Stimulated activated CD4-positive, alpha-beta T cell treated with anti-CD3 and anti-CD28 coated beads, Interleukin-15, amount 100 ng/mL, for 24 hours (primary cell): Measurements from ENCODE around the gene ZNF521.

Experiments
- DNase-seq: peaks from one replicate; pipeline ENCODE4 v3.0.0-alpha.2; 2020

The ZNF521 gene

DNA sequence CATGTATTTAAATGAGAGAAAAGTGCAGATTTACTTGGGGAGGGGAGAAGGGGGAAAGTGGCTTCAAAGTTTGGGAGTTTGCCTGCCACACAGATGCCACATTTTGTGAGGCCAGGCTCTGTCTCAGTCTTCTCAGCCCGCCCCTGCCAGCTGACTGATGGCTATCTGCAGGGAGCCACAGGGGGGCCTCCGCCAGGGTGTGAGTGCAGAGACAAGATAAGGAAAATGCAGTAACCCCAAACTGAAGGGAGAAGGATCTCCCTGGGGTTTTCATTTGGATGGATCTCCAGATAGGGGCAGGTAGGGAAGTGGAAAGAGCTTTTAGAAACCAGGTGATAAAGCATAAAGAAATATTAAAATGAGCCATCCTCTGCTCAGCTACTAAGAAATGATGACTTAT, 128.8 kb downstream of the ZNF521 start:
- no peak for DNase-seq

DNA sequence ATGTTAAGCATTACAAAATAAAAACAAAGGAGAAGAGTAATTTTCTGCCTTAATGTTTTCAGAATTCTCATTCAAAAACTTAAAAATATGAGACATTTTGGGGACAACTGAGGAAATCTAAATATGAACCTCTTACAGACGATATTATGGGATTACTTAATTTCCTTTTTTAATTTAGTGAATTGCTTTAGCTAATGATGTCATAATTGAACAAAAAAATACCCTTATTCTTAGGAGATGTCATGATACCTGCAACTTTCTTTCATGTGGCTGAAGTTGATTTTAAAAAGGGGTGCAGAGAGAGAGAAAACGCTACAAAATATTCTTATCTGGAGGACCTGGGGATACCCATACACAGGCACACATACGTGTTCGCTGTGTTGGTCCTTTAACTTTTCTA, 129.3 kb downstream of the ZNF521 start:
- no peak for DNase-seq

DNA sequence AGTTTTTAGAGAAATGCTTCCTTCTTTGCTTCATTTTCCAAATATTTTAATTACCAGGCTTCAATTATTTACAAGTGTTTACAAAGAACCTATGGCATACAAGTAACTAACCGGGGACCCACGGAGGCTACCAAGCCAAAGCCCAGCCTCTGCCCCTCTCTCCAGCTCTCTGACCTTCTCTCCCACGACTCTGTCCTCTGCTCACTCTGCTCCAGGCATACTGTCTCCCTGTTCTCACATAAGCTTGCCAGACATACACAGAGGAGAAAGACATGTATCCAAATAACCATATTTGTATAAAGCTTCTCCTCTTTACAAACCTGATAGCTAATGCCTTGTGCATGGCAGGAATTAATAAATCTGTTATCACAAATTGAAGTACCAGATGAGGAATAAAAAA, 141.3 kb downstream of the ZNF521 start:
- DNase-seq, result no peak

DNA sequence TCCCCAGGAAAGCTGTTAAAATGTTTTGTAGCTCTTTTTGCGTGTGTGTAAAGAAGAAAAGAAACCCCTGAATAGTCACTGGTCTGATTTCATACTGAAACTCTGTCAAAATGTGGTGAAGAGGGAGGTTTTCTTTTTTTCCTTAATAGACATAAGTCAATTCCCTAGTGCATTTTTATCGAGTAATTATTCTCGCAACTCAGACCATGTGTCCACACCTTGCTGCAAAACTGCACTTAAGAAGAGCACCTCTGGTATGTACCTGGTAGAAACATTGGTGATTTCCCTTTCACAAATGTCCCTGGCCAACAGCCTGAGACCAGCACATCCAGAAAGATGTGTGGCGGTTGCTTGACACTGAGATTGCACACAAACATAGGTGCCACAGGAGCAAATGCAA, 159.9 kb downstream of the ZNF521 start:
- DNase-seq, result no peak

DNA sequence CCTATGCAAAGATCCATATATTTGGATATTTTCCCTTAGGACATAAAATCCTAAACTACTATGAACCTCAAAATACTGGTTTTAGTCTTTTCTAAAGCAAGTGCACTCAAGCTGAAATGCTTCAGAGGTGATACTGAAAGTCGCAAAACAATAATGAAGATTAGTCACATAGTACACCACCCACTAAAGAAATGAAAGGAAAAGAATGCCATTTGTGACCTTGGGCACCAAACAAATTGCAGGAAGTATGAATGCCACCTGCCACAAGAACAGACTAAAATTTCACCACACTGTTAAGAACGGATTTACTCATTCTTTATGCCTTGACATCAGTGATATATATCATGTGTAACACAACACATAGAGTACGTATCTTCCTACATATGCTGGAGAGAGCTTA, 161.5 kb downstream of the ZNF521 start:
- DNase-seq, result no peak

DNA sequence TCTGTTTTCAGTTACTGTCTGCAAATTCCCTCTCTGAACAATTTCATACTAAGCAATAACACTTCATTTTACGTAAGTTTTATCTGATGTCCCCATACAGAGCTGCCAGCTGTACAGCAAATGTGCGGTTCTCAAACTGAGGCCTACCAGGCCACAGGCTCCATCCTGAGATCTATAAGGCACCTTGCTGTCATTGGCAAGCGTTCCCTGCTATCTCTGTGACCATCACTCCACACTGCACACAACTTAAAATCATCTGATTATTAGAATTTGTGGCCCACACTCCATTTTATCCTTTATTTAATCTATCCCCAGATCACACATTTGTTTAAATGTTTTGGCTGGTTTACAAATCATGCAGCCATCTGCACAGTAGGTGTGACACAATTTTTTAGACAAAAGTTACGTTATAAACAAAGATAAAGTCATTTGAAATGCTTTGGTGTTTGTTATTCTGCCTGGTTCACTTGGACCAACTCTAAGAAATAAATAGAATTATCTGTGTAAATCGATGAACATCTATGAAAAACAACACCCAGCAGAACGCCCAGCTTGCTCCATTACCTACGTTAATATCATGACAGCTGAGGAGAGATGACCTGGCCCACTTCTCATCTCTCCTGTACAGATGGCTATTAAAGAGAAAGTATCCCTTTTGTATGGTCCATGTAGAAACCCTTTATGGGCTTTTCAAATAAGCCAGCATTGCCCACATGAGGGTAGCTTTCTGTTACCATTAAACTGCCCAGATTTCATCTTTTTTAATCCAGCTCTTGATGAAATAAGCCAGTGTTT, 162.4 kb downstream of the ZNF521 start:
- no peak for DNase-seq

DNA sequence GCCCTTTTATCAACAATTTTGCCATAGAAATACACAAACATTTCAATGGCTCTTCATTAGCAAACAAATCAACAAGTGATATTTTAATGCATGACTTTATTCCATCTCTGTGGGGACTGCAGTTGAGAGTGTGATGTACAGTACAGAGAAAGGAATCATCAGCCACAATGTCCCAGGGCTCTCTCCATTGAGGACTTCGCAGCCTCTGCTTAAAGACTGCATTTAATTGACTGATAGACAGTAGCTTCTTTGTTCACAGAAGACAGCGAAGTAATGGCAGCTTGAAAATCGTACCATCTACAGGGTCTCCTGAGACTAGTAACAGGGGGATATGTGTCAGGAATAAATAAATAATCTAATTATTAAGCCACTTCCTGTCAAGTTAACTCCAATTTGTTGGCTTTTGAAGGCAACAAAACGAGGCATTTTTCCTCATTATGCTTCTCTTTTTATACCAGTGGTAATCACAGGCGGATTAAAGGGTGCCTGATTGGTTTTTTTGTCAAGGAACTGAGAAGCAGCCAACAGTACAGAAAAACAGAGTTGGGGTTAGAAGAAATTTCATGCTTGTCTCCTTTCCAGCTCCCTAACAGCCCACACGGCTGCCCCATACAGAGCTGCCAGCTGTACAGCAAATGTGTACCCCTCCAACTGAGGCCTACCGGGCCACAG, 164.3 kb downstream of the ZNF521 start:
- no peak for DNase-seq

DNA sequence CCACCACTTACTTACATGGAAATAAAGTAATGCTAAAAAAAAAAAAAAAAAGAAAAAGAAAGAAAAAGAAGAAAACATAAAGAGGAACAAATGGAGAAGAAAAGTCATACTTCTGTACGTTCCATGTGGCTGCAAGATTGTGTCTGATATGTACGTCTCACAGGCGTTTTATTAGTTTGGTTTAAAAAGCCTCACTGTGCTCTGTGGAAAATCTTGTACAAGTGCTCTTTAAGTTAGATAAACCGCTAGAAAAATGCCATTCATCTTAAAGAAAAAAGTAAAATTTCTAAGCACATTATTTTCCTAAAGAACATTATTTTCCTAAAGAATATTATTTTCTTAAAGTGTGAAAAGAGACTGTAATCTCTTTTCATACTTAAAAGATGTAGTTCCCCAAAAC, 165.1 kb downstream of the ZNF521 start:
- DNase-seq, result no peak

DNA sequence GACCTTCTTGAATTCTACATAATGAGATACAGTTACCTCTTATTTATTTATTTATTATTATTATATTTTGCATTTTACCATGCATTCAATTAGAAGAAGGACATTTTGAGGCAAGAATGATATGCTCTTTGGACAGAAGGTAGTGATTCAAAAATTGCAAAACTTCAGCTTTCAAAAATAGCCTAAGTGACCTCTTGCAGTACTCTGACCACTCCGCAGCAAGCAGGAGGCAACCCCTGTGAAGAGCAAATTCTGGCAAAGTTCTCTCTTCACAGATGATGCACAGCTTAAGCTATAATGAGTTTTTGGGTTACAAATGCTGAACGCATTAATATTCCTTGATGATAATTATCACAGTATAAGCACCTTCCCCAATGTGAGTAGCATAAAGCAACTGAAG, 170.0 kb downstream of the ZNF521 start:
- no peak for DNase-seq

DNA sequence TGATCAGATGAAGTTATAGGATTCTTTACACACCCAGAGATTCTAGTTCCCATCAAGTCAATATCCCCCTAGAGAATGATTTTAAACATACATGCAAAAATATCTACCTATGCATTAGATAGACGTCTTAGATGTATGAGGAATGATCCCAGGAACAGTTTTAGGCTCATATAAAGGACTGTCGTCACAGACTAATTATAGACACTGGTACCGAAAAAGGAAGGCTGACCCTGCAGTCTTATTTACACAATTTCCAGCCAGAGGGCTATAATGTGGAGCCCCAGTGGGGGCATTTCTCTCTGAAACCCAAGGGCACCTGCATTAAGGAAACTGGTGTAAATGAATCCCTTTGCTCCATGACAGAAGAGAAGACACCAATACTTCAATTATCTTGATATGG, 170.4 kb downstream of the ZNF521 start:
- no peak for DNase-seq

DNA sequence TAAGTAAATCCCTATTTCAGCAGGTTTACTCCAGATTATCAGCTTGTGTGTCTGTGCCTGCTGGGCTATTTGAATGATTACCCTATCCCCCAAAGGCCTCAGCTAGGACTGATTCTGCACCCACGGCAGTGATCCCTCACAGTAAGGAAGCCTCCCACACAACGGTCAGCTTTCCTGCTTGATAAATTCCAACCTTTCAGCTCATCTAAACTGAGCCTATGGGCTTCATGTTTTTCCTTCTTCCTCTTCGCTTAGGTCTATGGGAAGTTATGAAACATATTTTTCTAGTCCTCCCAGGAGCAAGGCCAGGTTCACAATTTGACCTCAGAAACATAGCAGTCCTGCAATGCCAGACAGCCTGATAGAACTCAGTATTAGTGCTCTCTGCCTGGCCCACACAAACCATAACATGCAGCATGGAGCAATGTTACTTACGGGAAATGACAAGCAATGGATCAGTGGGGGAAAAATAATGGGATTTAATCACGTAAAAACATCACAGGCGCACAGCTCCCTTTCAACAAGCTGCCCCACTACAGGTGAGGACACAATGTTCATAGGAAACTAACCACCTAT, 170.9 kb downstream of the ZNF521 start:
- no peak for DNase-seq

DNA sequence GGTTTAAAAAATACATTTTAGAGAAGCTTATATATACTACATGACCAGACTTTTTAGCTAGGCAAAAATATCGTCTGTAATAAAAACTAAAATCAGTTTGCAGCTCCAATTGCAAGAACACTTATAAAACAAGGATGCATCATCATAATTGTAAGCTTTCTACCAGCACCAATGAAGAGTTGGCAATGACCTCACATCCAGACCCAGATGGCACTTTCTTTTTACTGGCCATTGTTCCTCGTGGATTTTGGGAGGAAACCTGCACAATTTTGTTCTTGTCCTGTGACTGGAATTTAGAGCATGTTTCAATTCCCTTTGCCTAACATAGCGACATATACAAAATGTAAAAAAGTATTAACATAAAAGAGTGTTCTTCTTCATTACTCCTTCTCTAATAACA, 174.3 kb downstream of the ZNF521 start:
- DNase-seq, result no peak

DNA sequence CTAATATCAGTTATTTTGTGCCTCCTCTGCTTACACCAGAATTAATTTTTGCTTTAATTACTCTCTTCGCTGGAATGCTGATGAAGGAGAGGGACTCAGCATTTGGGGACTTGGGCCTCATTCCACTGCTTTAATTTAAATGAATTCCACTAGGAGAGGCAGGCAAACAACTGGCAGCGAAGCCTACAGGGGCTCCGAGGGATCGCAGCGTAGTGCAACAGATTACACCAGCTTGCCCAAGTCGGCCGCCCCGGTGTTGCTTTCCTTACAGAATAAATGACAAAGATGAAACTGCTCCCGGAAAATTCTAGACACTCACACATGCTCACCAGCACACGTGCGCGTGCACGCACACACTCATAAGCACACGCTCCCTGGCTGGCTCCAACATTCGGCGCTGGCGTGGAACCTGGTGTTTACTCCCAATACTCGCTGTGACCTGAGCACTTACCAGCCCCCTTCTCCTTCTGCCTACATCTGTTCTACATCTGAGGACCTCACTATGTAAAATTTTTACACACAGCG, 175.4 kb downstream of the ZNF521 start:
- no peak for DNase-seq

DNA sequence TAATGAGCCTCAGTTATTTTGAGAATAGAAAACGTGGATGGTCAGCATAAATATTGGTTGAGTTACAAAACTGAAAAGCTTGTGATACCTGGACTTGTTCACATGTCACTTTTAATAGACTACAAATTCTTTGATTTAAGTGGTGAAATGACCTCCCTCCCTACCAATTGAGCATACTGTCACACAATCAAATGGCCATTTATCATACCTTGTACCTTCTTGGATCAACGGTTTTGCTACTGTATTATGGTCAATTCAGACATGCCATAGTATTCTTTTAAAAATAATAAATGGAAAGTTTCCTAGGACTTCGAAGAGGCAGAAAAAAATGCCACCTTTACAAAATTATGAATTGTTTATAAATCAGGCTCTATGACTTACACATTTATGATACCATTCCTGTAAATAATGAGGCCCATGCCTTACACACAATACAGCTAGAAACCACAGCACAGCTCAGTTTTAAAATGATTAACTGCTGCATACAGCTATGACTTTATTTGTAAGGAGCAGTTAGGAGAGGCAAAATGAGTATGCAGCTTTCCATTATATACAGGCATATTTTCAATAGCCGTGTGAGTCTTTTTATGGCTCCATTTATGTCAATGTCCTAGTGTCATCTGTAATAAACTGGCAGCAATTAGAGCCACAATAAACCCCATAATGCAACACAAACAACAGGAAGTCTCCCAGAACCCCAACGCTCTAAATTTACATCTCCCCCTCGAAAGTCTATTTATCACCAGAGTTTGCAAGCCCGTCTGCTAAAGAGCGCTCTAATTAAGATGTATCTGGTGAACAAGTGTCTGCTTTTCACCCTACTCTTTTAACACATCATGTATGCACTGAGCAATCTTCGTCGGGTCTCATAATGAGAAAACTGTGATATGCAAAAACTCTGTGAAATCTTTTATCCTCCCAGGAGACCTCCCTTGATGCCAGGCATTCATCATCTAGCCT, 176.1 kb downstream of the ZNF521 start:
- DNase-seq, result no peak

DNA sequence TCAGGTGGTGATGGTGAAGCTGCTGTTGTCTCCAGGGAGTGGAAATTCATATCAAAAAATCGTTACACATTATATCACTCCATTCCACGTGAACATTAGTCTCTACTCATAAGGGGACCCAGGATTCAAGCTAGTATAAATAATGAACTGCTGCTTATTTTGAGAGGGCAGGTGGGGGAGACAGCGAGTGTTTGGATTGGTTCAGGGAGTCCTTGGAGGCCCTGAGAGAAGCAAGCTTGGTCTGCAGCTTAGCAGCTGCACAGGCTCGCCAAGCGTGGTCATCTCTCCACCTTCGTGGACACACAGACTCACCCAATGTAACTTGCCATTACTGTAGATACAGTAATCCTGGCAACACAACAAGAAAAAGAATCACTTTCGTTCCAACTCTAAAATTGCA, 177.6 kb downstream of the ZNF521 start:
- no peak for DNase-seq

DNA sequence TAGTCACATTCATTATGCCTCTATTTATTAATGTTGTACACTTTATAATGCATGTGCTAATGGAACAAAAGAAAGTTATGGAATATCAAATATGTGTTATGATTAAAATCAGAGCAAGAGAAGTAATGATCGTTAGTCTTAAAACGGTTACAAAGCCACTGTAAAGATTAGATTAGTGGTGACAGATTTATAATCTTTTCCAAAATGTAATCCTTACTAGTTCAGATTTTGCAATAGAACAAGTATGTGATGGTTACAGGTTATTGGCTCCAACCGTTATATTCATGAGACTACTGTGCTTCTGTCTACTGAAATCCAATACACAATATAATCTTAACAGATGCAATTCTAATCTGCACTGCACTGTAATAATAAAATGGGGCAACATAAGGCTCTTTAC, 180.6 kb downstream of the ZNF521 start:
- DNase-seq, result no peak

DNA sequence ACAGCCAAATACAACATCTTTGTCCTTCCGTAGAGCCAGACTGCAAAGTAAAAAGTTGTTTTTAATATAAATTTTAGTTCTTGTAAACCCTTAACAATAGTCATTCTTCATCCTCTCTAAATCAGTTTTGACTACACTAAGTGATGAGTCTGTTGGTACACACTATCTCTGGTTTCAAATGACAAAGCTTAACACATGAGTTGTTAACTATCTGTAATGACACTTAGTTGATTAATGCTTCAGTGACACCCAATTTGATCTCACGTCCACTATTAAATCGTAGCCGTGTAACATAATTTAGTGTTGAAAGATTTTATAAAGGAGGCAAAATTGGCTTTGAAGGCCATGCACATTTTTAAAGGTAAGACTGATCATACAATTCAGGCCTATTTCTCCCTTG, 181.6 kb downstream of the ZNF521 start:
- DNase-seq, result no peak

DNA sequence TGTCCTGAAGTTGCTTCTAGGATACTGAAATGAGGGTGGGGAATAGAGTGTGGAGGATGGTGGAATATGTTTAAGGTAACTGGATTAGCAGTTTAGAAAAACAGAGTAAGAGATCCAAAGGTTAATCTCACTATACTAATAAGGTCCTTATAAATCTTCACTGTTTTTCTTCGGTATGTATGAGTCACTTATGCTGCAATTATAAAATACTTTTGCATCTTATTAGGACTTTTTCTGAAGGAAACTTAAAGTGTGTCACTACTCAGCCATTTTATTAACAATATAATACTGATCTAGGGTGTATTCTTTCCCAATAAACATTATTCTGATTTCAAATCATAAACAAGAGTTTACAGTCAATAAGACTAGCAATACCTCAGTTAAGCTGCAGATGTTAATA, 182.3 kb downstream of the ZNF521 start:
- no peak for DNase-seq

DNA sequence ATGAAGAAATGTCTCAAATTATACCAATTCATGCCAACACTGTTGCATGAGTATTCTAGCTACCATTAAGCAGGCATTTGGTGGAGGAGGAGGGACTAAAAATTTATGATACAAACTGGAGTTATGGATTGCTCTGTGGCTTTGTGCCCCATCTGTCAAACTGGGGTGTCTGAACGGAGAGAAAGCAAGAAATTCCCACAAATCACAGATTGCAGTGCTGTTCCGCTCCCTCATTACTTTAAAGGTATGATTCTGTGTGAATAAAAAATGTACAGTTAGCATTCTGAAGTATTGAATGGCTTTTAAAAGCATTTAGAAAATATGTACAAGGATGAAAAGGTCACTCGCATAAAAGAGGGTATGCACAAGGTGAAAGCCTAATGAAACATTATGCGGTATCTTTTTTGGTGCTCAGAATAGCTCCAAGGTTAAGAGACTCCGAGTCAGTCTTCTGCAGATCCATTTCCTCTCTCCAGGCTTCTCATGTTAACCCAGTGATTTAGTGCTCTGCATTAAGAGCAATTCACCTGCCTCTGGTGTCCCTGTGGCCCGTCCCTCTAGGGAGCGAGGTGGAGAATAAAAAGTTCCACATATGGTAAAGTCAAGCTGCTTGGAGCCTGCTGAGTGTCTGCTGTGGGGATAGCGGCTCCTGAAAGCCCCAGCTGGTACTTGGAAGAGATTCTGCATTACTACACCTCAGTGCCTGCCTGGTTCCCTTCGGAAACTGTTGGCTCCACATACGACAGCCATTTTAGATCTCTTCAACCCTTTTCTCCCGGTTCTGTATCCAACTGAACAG, 184.2 kb downstream of the ZNF521 start:
- no peak for DNase-seq

DNA sequence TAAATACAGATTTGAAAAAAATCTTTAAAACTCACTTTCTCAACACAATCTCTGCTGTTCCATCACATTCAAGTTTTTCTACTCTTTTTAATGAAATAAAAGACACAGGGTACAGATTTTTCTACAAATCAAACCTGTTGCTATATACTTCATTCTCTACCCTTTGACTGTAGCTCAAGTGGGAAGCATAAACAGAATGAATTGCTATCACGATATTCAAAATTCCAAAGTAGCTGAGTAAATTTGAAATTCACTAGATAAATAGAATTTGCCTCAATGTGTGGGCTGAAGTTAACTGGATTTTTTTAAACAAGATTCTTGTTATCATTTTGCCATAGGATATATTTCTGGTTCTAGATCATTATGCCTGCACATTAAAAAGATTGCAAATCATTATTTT, 185.9 kb downstream of the ZNF521 start:
- no peak for DNase-seq

DNA sequence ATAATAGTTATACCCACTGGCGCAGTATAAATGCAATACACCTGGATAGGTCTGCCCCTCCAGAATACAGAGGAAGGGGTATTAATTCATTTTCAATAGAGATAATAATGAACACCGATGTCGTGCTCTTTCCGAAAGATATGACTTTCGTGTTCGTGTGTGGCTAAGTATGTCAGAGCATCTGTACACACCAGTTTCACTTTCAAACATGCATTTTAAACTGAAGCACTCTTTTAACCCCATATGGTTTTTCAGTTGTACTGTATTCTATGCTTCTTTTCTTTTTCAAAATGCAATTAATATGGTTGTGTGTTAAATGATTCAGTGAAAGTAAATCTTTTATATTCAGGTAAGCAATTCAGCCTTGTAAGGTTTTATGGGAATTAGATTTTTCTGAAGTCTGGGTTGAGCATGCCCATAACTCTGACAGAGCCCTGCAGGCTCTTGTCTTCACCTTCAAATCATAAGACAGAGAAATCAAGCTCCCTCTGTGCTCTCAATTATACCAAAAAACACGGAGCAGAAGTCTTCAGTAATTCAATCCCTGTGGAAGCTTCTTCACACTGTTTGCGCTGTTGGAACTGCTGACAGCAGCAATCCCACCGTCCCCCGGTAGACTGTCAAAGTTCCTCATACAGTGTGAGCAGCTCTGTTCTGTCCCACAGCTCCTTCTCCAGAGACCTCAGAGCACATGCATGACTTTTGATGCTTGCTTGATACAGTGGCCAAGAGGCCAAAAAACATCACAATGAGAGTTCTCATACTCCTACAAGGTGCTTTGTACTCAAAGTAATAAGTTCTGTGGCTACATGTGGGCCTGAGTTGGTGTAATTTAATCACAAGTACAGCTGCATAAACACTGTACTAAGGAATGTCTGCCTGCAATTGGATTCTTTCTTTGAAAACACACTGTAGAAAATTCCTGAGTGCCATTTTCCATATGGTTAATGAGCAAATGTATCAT, 186.8 kb downstream of the ZNF521 start:
- no peak for DNase-seq
